Esophagus muscularis mucosa (tissue), 3 donors: ENCODE data around the gene ATP5F1C.

Experiments
- POLR2A ChIP-seq: fragments of 450-650 bp; IDR thresholded peaks from one replicate; pipeline ENCODE4 v1.6.1; 2017; ENCODE audit warnings: antibody characterized with exemption, moderate library complexity, mild to moderate bottlenecking, low read depth
- TF ChIP-seq, protein P1 (sequence below), 3 experiments: fragments of 200-600 bp in 2 of 3; fragments of 450-650 bp in 1 of 3; sonication (generic) in 2 of 3; IDR thresholded peaks; one replicate each; pipeline ENCODE4 v1.5.1; 2017 to 2019; ENCODE audit warnings: antibody characterized with exemption in 3 of 3, mild to moderate bottlenecking in 2 of 3, moderate library complexity in 1 of 3

DNA sequence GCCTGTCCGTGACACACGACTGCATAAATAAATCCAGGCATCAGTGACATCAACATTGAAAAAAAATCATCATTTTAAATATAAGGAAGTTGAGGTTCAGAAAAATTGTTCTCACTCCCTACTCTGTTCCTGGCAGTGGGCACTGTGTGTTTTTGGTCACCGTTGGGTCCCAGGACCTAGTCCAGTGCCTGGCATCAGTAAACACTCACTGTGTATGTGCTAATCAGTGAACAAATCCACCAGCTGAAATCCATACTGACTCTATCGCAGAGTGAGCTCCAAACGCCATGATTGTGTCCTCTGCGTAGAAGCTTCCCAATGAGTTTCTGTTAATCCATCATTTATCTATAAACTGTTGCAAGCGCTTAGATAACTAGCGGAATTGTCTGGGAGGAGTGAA is 43.7 kb upstream of the ATP5F1C start:
- no peak for TF ChIP-seq POLR2A
- TF ChIP-seq, protein P1, sequence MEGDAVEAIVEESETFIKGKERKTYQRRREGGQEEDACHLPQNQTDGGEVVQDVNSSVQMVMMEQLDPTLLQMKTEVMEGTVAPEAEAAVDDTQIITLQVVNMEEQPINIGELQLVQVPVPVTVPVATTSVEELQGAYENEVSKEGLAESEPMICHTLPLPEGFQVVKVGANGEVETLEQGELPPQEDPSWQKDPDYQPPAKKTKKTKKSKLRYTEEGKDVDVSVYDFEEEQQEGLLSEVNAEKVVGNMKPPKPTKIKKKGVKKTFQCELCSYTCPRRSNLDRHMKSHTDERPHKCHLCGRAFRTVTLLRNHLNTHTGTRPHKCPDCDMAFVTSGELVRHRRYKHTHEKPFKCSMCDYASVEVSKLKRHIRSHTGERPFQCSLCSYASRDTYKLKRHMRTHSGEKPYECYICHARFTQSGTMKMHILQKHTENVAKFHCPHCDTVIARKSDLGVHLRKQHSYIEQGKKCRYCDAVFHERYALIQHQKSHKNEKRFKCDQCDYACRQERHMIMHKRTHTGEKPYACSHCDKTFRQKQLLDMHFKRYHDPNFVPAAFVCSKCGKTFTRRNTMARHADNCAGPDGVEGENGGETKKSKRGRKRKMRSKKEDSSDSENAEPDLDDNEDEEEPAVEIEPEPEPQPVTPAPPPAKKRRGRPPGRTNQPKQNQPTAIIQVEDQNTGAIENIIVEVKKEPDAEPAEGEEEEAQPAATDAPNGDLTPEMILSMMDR (IDR thresholded peaks at IDR 0.05) = no peak
